Neural cell (in vitro differentiated cells): ENCODE data around the gene INPP5A.

Experiments used
- CTCF ChIP-seq: fragments of 450-650 bp; IDR thresholded peaks from 2 replicates; pipeline ENCODE4 v1.5.1; 2014; ENCODE audit warnings: antibody characterized with exemption, mild to moderate bottlenecking, moderate library complexity; ENCODE audit not compliant: poor library complexity, severe bottlenecking
- EZH2 ChIP-seq: fragments of 200-600, 300-800 bp; shearing (Covaris generic), sonication (generic); IDR thresholded peaks from 2 replicates; pipeline ENCODE4 v1.6.1; 2014; ENCODE audit warnings: antibody characterized with exemption, low read length, borderline replicate concordance, mild to moderate bottlenecking; ENCODE audit not compliant: insufficient read depth, poor library complexity, severe bottlenecking
- REST ChIP-seq: IDR thresholded peaks from 2 replicates; pipeline ENCODE4 v1.6.1; 2012; ENCODE audit warnings: borderline replicate concordance
- TAF1 ChIP-seq: IDR thresholded peaks from 2 replicates; pipeline ENCODE4 v1.6.1; 2012; ENCODE audit warnings: low read depth

GRCh38 chr10:132820056-132820455, 282.5 kb downstream of the INPP5A start:
- no peak for TF ChIP-seq REST
- no peak for TF ChIP-seq CTCF
- no peak for TF ChIP-seq TAF1
- no peak for TF ChIP-seq EZH2
